ENCODE measurements around the gene SPCS2.

DNA sequence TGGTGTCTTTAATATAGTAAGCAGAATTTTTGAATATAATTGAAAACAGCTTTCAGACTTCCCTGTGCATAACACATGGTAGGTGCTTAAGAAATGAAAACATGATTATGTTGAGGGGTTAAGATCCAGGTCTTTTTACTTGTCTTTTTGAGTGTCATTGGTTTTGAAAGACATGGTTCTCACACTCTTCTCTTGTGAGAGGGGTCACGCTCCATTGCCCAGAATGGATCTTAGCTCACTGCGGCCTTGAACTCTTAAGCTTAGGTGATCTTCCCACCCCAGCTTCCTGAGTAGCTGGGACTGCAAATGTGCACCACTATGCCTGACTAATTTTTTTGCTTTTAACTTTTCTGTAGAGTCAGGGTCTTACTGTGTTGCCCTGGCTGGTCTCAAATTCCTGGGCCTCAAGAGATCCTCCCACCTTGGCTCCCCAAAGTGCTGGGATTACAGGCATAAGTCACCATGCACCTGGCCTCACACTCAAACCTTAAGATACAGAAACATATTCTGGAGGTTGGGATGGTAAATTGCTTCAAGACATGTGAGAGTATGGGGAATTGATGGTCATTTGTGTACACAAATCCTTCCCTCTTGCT, 1.4 kb downstream of the SPCS2 start:
- TF ChIP-seq, protein P1, sequence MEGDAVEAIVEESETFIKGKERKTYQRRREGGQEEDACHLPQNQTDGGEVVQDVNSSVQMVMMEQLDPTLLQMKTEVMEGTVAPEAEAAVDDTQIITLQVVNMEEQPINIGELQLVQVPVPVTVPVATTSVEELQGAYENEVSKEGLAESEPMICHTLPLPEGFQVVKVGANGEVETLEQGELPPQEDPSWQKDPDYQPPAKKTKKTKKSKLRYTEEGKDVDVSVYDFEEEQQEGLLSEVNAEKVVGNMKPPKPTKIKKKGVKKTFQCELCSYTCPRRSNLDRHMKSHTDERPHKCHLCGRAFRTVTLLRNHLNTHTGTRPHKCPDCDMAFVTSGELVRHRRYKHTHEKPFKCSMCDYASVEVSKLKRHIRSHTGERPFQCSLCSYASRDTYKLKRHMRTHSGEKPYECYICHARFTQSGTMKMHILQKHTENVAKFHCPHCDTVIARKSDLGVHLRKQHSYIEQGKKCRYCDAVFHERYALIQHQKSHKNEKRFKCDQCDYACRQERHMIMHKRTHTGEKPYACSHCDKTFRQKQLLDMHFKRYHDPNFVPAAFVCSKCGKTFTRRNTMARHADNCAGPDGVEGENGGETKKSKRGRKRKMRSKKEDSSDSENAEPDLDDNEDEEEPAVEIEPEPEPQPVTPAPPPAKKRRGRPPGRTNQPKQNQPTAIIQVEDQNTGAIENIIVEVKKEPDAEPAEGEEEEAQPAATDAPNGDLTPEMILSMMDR (IDR thresholded peaks at IDR 0.05; ENCODE audit: extremely low read depth in 1 of 2, insufficient read depth in 1 of 2, low read depth in 1 of 2, low read length in 2 of 2), result no peak
- TF ChIP-seq POLR2A (IDR thresholded peaks at IDR 0.05; ENCODE audit: low read depth, low read length) (no peak), MYC (IDR thresholded peaks at IDR 0.05; ENCODE audit: low read depth, low read length) (no peak), MAX (IDR thresholded peaks at IDR 0.05; ENCODE audit: insufficient read depth, insufficient read length) (no peak), EZH2 (IDR thresholded peaks at IDR 0.05; ENCODE audit: borderline replicate concordance, low read depth, low read length, severe bottlenecking) (no peak), POLR2AphosphoS5 (IDR thresholded peaks at IDR 0.05; ENCODE audit: insufficient read depth, low read depth, low read length) (no peak), JUN (IDR thresholded peaks at IDR 0.05; ENCODE audit: borderline replicate concordance, insufficient read depth, insufficient read length, low read depth) (no peak), FOS (IDR thresholded peaks at IDR 0.05; ENCODE audit: borderline replicate concordance, insufficient read depth, low read length) (no peak), GATA2 (IDR thresholded peaks at IDR 0.05; ENCODE audit: insufficient read depth, insufficient read length, low read depth, low read length) (no peak)
